GM19193 (cell line): ENCODE data around the gene WTAP.

Experiments
- POLR2A ChIP-seq: IDR thresholded peaks from 4 replicates; pipeline ENCODE4 v1.6.1; 2011; ENCODE audit not compliant: insufficient read depth, insufficient read length; ENCODE audit errors: extremely low read depth

The WTAP gene

DNA sequence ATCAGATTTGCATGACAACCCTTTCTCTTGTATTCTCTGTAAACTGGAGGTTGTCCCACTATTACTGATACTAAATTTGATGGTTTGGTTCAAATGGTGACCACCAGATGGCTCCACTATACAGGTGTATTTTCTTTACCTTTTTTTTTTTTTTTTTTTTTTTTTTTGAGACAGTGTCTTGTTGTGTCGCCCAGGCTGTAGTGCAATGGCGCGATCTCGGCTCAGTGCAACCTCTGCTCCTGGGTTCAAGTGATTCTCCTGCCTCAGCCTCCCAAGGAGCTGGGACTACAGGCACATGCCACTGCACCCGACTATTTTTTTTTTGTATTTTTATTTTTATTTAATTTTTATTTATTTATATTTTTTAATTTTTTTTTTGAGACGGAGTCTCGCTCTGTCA lies 6.6 kb upstream of the WTAP start:
- no peak for TF ChIP-seq POLR2A

DNA sequence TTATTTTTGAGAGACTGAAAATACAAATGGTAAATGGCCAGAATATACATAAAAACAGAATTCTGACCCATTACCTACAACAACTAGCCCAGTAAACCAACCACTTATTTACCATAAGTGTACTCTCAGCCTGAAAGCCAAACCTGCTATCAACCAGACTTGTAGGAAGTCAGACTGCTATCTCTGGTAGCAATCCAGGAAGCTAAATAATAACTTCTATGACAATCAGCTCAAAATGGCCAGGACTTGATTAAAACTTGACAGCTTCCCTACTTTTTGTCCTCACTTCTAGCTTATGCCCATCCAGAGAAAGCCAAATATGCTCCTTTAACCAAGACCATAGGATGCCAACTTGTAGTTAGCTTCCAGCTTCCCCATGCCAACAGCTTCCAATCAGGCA lies 4.7 kb upstream of the WTAP start:
- TF ChIP-seq POLR2A = no peak

DNA sequence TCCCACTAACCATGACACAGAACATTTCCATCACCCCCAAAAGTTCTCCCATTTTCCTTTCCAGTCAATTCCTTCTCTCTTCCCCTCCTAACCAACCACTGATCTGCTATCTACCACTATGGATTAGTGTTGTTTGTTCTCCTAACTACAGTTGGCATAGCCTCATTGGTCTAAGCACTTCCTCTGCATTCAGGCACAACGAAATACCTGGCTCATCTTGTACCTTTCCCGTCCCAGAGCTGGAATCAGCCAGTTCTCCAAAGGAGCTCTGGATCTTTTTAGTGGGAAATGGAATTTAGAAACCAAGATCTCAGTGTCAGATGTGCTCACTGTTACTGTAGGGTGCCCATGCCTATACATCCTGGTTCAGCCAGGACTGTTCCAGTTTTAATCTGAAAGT lies 4.0 kb upstream of the WTAP start:
- no peak for TF ChIP-seq POLR2A

DNA sequence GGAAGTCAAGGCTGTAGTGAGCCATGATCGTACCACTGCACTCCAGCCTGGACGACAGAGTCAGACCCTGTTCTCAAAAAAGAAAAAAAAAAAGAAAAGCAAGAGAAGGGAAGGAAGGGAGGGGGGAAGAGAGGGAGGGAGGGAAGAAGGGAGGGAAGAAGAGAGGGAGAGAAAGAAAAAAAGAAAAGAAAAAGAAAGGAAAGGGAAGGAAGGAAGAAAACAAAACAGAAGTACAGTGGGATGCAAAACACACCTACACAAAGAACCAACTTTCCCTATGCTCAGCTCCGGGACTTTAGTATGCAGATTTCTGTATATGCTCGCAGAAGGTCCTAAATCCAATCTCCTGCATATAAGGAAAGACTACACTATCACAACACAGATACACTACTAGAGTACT lies 2.5 kb upstream of the WTAP start:
- TF ChIP-seq POLR2A = no peak

DNA sequence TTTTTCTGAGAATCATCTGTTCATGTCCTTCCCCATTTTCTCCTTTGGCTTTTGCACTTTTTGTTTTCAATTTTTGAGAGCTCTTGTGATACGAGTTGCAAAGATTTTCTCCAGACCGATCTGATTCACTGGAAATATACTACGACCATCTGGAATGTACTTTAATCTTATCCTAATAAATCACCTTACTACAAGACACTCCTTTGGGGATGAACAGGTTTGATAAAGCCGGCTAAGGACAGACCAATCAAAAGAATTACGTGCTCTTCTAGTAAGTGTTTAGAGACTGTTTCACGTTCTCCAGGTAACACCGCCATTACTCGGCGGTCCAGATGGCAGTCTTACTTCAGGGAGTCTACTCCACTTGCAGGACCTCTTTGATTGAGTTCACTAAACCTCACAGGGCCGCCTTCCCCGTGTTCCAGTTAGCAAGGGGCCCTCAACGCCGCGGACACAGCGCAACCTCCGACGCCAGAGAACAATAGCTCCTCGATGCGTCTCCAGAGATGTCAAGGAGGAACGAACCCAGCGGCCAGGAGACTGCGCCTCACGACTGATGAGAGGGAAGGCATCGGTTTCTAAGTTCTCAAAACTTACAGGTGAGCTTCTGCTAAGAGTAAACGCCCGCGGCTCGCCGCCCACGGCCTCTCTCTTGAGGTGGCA lies 920 bp upstream of the WTAP start:
- TF ChIP-seq POLR2A = no peak

DNA sequence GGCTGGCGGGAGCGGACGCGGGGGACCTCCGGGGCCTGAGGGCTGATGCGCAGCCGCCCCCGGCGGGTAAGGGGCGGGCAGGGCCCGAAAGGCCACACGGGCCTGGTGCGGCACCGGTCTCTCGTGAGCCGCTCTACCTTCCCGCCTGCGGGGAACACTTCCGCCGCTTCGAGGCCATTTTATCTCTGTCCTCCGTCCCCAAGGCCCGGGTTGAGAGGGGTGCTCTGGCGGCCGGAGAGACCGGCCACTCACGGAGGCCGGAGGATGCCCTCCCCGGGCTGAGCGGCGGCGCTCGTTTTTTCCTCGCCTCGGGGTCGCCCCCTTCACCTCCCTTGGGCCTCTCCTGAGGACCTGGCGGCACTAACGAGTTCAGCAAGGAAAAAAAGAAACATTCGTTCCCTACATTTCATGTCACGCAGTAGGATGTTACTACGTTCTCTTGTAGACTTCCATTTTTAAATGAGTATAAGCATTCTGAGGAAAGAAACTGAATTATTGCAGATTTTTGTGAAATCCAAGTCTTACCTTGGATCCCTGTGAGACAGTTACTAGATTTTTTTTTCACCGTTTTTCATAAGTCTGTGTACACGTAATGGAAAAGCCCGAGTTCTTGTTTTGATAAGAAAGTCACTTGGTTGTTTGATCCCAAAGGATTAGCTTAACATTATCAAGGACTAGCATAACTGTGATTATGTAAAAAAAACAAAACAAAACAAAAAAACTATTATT lies 575 bp downstream of the WTAP start:
- no peak for TF ChIP-seq POLR2A

DNA sequence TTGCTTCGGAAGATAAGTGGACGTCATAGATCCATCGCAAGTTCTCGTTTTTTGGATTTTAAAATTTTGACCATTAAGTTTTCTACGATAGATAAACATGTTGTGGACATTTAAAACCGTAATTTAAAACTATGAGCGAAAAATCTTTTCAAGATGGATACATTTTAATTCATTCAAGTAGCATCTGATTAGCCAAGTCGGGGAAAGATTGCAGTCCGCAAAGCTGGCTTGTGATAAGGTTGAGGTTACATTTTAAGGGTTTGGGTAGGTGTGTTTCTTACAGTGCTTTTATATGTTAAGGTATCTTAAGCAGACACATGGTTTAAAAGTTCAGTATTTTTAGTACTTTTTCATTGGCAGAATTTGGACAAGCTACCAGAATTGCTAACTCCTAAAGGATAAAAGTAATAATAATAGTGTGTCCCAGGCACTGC lies 1.2 kb downstream of the WTAP start:
- no peak for TF ChIP-seq POLR2A

DNA sequence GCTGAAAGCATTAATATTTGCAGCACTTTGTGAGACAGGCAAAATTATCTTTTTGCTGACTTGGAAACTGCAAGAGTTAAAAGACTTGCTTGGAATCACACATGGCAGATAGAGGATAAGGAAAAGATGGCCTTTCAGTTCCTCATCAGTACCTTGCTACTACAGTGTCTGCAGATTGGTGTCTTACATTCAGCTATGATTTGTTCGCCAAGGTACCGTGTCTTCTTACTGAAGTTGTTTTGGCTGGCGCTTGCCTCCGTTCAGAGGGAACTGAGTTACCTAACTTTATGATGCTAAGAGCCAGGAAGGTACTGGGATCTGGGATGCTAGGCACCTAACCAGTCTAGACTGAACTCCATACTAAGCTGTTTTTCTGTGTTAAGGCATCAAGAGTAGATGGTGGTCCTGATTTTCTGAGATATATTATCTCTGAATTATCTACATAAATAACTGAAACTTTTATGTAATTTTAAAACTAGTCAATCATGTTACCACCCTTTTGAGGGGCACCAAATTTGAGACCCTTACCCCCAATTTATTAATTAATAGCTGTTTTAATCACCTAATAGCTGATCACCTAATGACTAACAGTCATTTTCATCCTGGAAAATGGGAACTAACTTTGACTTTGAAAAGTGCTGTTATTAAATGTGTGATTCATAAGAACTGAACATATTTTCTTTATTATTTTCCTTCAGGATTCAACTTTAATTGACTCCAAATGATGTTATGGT lies 2.5 kb downstream of the WTAP start:
- no peak for TF ChIP-seq POLR2A

DNA sequence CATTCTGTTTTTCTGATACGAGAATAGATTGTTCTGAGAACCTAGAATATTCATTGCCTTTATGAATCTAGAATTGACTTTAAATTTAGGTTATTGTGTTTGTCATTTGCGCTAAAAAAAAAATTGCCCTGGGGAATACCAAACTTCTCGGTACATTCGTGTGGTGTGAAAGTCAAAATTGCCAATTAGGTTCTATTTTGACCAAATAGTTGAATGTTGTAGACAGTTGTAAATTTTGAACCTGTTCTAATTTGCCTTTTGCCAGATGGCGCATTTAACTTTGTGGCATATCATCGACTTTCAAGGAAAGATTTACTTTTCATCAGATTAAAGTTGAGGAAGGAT lies 3.0 kb downstream of the WTAP start:
- no peak for TF ChIP-seq POLR2A

DNA sequence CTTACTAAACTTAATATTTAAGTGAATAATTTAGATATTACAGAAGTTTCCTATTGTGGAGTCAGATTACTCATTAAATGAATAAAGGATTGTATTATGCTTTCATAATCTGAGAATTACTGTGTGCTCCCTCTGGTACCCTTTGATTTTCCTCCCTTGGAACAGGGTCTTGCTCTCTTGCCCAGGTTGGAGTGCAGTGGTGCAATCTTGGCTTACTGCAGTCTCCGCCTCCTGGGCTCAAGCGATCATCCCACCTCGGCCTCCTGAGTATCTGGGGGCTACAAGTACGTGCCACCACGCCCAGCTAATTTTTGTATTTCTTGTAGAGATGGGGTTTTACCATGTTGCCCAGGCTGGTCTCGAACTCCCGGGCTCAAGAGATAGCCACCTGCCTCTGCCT lies 9.6 kb downstream of the WTAP start:
- no peak for TF ChIP-seq POLR2A

DNA sequence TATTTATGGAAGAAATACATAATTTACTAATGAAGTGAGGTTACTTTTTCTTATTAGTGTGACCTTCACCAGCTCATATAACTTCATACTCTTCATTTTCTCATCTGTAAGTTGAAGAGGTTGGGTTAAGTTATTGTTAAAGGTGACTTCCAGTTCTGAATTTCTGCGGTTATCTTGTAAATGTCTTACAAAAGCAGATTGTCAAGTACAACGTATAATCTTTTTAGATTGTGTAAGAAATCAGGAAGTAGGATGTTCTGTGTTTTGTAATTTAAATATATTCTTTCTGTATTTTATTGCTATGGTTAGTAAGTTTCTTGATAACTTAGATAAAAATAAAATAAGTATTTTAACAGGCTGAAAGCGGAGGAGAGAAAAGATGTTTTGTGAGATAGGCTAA lies 12.0 kb downstream of the WTAP start:
- no peak for TF ChIP-seq POLR2A

DNA sequence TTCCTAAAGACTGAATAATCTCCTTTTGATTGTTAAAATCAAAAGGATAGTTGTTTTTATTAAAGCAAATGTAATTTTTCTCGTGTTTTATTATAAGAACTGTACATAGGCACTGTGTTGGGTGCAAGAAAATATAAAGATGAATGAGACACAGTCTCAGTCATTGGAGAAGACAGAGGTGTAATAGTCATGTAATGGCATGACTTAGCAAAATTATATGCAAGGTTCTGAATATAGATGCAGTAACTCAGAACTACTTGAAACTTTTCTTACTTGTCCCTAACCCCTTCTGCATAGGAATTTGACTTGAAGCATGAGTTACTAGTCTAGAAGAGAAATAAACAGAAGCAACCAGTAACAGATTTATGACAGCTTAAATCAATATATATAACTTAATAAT lies 14.9 kb downstream of the WTAP start:
- TF ChIP-seq POLR2A = no peak

DNA sequence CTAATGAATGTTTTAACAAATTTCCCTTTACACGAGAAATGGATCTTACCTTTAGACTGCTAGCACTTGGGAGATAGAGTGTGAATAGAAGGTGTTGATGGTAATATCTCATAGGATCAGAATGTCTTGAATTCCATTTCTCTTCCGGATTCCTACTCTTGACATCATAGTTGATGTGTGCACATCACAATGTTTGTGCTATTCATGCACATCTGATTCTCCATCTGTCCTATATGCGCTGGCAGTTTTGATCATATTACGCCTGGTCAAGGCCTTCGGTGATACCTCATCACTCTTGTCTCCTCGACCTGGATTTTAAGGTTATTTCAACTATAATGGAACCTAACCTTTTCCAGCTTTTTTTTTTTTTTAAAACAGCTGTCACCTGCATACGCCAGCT lies 17.8 kb downstream of the WTAP start:
- no peak for TF ChIP-seq POLR2A

DNA sequence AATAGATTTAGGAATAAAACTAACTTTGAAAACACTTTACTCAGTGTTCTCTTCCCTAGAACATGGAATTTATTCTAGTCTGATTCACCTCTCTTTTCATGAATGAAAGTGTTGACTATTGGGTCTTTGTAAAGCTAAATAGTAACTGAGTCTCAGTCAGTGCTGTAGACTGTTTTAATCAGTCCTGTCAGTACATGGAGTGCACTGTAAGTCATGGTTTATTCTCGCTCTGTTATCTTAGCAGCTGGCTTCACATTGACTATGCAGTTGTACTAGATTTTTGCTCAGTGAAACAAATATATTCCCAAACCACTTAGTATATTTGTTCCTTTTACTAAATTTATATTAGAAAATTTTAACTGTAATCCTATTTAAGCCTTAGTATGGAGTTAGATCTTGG lies 19.5 kb downstream of the WTAP start:
- TF ChIP-seq POLR2A = no peak

DNA sequence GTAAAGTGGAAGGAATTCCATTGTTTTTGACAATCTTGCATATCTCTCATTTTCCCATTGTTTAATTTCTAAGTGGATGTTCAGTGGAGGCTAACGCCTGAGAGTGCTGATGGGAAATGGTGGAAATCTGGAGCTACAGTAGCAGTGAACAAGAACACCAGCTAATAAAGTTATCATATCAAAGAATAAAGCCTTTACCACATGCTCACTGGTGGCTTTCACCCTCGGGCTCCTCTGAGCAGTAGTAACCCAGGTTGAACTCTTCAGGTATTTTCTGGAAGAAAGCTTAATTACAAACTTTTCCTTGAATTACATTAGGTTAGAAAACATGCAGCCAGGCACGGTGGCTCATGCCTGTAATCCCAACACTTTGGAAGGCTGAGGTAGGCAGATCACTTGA lies 24.1 kb downstream of the WTAP start:
- no peak for TF ChIP-seq POLR2A

DNA sequence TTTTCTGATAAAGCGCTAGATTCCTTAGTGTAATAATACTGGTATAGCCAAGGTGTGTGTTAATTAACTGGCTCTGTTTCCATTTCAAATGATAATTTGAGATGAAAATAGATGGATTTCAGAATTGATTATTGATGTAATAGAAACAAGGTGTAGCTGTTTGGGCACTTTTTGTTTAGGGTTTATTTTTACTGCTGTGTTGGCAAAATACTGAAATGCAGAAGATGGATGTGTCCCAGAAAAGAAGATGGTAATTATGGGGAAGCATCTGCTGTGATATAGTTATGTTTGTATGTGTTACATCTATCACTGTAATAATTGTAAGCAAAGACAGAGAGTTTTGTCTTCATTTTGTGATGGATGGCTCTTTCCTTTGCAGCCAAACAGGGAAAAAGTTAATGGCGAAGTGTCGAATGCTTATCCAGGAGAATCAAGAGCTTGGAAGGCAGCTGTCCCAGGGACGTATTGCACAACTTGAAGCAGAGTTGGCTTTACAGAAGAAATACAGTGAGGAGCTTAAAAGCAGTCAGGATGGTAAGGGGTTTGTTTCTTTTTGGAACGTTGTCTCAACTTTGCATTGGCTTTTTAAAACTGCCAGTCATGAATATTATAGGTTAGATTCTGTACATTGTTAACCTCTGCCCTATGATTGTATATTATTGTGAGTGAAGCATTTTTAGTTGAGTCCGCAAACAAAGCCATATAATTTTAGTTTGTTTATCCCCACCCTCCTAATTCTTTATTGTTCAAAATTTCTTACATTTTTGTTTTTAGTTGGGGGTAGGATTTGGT lies 26.0 kb downstream of the WTAP start:
- TF ChIP-seq POLR2A = no peak

DNA sequence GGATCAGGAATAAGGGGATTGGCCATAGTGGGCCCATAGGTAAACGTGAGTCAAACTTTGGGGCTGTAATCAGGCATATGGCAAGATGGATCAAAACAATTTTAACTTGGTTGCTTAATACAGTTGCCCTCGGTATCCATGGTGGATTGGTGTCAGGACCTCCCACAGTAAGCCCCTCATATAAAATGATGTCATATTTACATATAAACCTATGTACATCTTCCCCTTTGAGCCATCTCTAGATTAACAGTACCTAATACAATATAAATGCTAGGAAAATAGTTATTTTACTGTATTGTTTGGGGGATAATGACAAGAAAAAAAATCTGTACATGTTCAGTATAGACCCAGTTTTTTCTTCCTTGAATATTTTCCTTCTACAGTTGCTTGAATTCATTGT lies 27.1 kb downstream of the WTAP start:
- TF ChIP-seq POLR2A = no peak
